H9 (cell line): Measurements from ENCODE around the gene PPP1CA. TPM values are rescaled to one million over a fixed set of nuclear protein-coding genes. Genes with fewer than 3 reads are reported as not detected.
A peak's percentile ranks its signal among the peaks of the same experiment; 100 is the strongest.

Experiments used
- DNase-seq: peaks from one replicate; pipeline ENCODE4 v3.0.0-alpha.2; 2017
- H2AFZ ChIP-seq: one replicate; pipeline ENCODE4 v1.6.1; 2013; ENCODE audit warnings: mild to moderate bottlenecking, low read length, control low read depth, moderate library complexity
- H2AK5ac ChIP-seq: 2 replicates; pipeline ENCODE4 v1.6.1; 2013; ENCODE audit warnings: low read length, control low read depth, mixed read lengths; ENCODE audit not compliant: insufficient read length
- H2BK120ac ChIP-seq: one replicate; pipeline ENCODE4 v1.6.1; 2013; ENCODE audit warnings: low read depth, mild to moderate bottlenecking, low read length, control low read depth, inconsistent platforms; ENCODE audit not compliant: poor library complexity, severe bottlenecking
- H2BK12ac ChIP-seq: 2 replicates; pipeline ENCODE4 v1.6.1; 2013; ENCODE audit warnings: low read length, control low read depth, mixed read lengths, low read depth; ENCODE audit not compliant: insufficient read length
- H2BK15ac ChIP-seq: 2 replicates; pipeline ENCODE4 v1.6.1; 2013; ENCODE audit warnings: low read depth, low read length, control low read depth
- H2BK20ac ChIP-seq: one replicate; pipeline ENCODE4 v1.6.1; 2013; ENCODE audit warnings: low read depth, mild to moderate bottlenecking, low read length, control low read depth, inconsistent platforms; ENCODE audit not compliant: poor library complexity, severe bottlenecking
- H2BK5ac ChIP-seq: 2 replicates; pipeline ENCODE4 v1.6.1; 2013; ENCODE audit warnings: low read length, control low read depth, mixed read lengths; ENCODE audit not compliant: insufficient read length
- H3K14ac ChIP-seq: 2 replicates; pipeline ENCODE4 v1.6.1; 2013; ENCODE audit warnings: low read length, control low read depth; ENCODE audit not compliant: insufficient read depth
- H3K18ac ChIP-seq: 2 replicates; pipeline ENCODE4 v1.6.1; 2013; ENCODE audit warnings: low read depth, mild to moderate bottlenecking, mixed read lengths, low read length, control low read depth; ENCODE audit not compliant: insufficient read length
- H3K23ac ChIP-seq: 2 replicates; pipeline ENCODE4 v1.6.1; 2013; ENCODE audit warnings: low read length, control low read depth, mixed read lengths, low read depth; ENCODE audit not compliant: insufficient read length
- H3K23me2 ChIP-seq: 2 replicates; pipeline ENCODE4 v1.6.1; 2013; ENCODE audit warnings: low read depth, mild to moderate bottlenecking, mixed read lengths, low read length, control low read depth; ENCODE audit not compliant: insufficient read length, poor library complexity, severe bottlenecking
- H3K27ac ChIP-seq: 2 replicates; pipeline ENCODE4 v1.5.1; 2013; ENCODE audit warnings: low read length, control low read depth, mixed read lengths, low read depth; ENCODE audit not compliant: insufficient read length
- H3K27me3 ChIP-seq: 2 replicates; pipeline ENCODE4 v1.6.1; 2013; ENCODE audit warnings: low read length, control low read depth, inconsistent platforms; ENCODE audit not compliant: insufficient read depth
- H3K4ac ChIP-seq: 2 replicates; pipeline ENCODE4 v1.6.1; 2013; ENCODE audit warnings: low read depth, mild to moderate bottlenecking, control low read depth, inconsistent platforms, low read length, moderate library complexity
- H3K4me1 ChIP-seq: 2 replicates; pipeline ENCODE4 v1.6.1; 2013; ENCODE audit warnings: low read length, control low read depth, inconsistent platforms; ENCODE audit not compliant: insufficient read depth
- H3K4me2 ChIP-seq: 2 replicates; pipeline ENCODE4 v1.6.1; 2013; ENCODE audit warnings: low read length, control low read depth, mixed read lengths; ENCODE audit not compliant: insufficient read length, insufficient read depth
- H3K56ac ChIP-seq: 2 replicates; pipeline ENCODE4 v1.6.1; 2013; ENCODE audit warnings: low read depth, mild to moderate bottlenecking, mixed read lengths, low read length, control low read depth; ENCODE audit not compliant: insufficient read length
- H3K79me1 ChIP-seq: 2 replicates; pipeline ENCODE4 v1.6.1; 2013; ENCODE audit warnings: low read depth, mild to moderate bottlenecking, moderate library complexity, low read length, control low read depth, inconsistent platforms; ENCODE audit not compliant: insufficient read depth, poor library complexity, severe bottlenecking
- H3K79me2 ChIP-seq: 2 replicates; pipeline ENCODE4 v1.6.1; 2013; ENCODE audit warnings: low read length, control low read depth, inconsistent platforms; ENCODE audit not compliant: insufficient read depth
- H3K9ac ChIP-seq: 2 replicates; pipeline ENCODE4 v1.6.1; 2013; ENCODE audit warnings: low read length, control low read depth, mixed read lengths; ENCODE audit not compliant: insufficient read length; ENCODE audit errors: extremely low read depth
- H3K9me3 ChIP-seq: one replicate; pipeline ENCODE4 v1.6.1; 2013; ENCODE audit warnings: low read depth, low read length, inconsistent platforms; ENCODE audit not compliant: control insufficient read depth
- H3T11ph ChIP-seq: one replicate; pipeline ENCODE4 v1.6.1; 2013; ENCODE audit warnings: mild to moderate bottlenecking, low read length, control low read depth, inconsistent platforms
- H4K20me1 ChIP-seq: one replicate; pipeline ENCODE4 v1.6.1; 2013; ENCODE audit not compliant: control insufficient read depth, insufficient read length, insufficient read depth
- H4K5ac ChIP-seq: 2 replicates; pipeline ENCODE4 v1.6.1; 2013; ENCODE audit warnings: low read depth, mild to moderate bottlenecking, mixed read lengths, low read length, control low read depth; ENCODE audit not compliant: insufficient read length
- H4K8ac ChIP-seq: replicated peaks from 2 replicates; pipeline ENCODE4 v1.6.1; 2013; ENCODE audit warnings: low read length, control low read depth, mixed read lengths, low read depth; ENCODE audit not compliant: insufficient read length
- H4K91ac ChIP-seq: 2 replicates; pipeline ENCODE4 v1.6.1; 2013; ENCODE audit warnings: low read depth, mild to moderate bottlenecking, moderate library complexity, mixed read lengths, low read length, control low read depth; ENCODE audit not compliant: insufficient read length
- H3K27ac Mint-ChIP-seq, 3 experiments: 2 replicates in 2 of 3; 3 replicates in 1 of 3; pipeline ENCODE4 v1.8.0; 2020 to 2021; ENCODE audit warnings: mixed read lengths in 3 of 3, mild to moderate bottlenecking in 1 of 3, moderate library complexity in 1 of 3
- H3K27me3 Mint-ChIP-seq: 2 replicates; pipeline ENCODE4 v1.8.0; 2021; ENCODE audit warnings: low read depth, mild to moderate bottlenecking, moderate library complexity, mixed read lengths
- H3K36me3 Mint-ChIP-seq, 3 experiments: 2 replicates in 2 of 3; 3 replicates in 1 of 3; pipeline ENCODE4 v1.8.0; 2020 to 2021; ENCODE audit warnings: low read depth in 3 of 3, mixed read lengths in 3 of 3; ENCODE audit not compliant: insufficient read depth in 1 of 3
- H3K4me1 Mint-ChIP-seq, 2 experiments: 2 replicates each; pipeline ENCODE4 v1.8.0; 2020; ENCODE audit warnings: mixed read lengths in 2 of 2
- H3K4me3 Mint-ChIP-seq, 2 experiments: 2 replicates in 1 of 2; 3 replicates in 1 of 2; pipeline ENCODE4 v1.8.0; 2020 to 2021; ENCODE audit warnings: mild to moderate bottlenecking in 2 of 2, mixed read lengths in 2 of 2, moderate library complexity in 1 of 2
- H3K9me3 Mint-ChIP-seq, 2 experiments: 2 replicates in 1 of 2; 3 replicates in 1 of 2; pipeline ENCODE4 v1.8.0; 2020; ENCODE audit warnings: mild to moderate bottlenecking in 2 of 2, mixed read lengths in 2 of 2, moderate library complexity in 1 of 2
- CTCF ChIP-seq: fragments of 200-600 bp; sonication (generic); conservative IDR thresholded peaks from 3 replicates; pipeline ENCODE4 v1.8.0; 2021; ENCODE audit warnings: antibody characterized with exemption, mild to moderate bottlenecking
- WGBS: extraction: QIAGEN DNeasy Blood & Tissue Kit; methylation state at CpG from one replicate; pipeline ENCODE4 v1.1.7; 2013; ENCODE audit warnings: missing lambda C conversion rate, low lambda C conversion rate, mixed read lengths; ENCODE audit not compliant: insufficient read length; ENCODE audit errors: extremely low coverage; 5-methylcytosine and 5-hydroxymethylcytosine counted together
- total RNA-seq: library from RNA; stranded (reverse); gene quantifications from 2 replicates; pipeline ENCODE4 v1.2.1, GENCODE V29; 2021

PPP1CA gene
- total RNA-seq, 1 experiment from 2014 or later = 205 TPM

GRCh38 chr11:67351275-67352005 lies 50.2 kb downstream of the PPP1CA start:
- Histone ChIP-seq H2AFZ (no peak overlapping the region), H4K91ac (no peak overlapping the region), H3K56ac (no peak overlapping the region), H2BK20ac (no peak overlapping the region), H3K27me3 (no peaks in the 10 kb centered on the region), H3K4me1 (no peaks in the 10 kb centered on the region), H3K14ac (no peak overlapping the region), H4K5ac (no peak overlapping the region), H3K23ac (no peak overlapping the region), H2BK5ac (no peak overlapping the region), H3K23me2 (peaks cover 14% of the 10 kb centered on the region), H4K8ac (no peak overlapping the region), H3K9ac (no peak overlapping the region), H3K9me3 (no peaks in the 10 kb centered on the region), H2BK120ac (no peak overlapping the region), H3K18ac (no peak overlapping the region), H3K4me2 (no peak overlapping the region), H4K20me1 (no peaks in the 10 kb centered on the region), H3K79me1 (no peaks in the 10 kb centered on the region), H3K79me2 (no peaks in the 10 kb centered on the region), H2BK12ac (no peak overlapping the region), H3K27ac (no peak overlapping the region), H3K4ac (no peak overlapping the region), H2BK15ac (no peak overlapping the region), H3T11ph (no peak overlapping the region), H2AK5ac (no peak overlapping the region)
- no CpG with 5 or more reads among the region's 11 CpGs for WGBS
- H3K27me3 Mint-ChIP-seq = no peaks in the 10 kb centered on the region; the same call in 1 of the 2 replicates
- peak; percentile 95 for TF ChIP-seq CTCF
- peaks cover 27 to 42% of the 10 kb centered on the region in 2 experiments for H3K4me1 Mint-ChIP-seq
- H3K9me3 Mint-ChIP-seq = no peaks in the 10 kb centered on the region; a peak in 1 of 5 replicates
- H3K36me3 Mint-ChIP-seq = no peaks in the 10 kb centered on the region
- peak; percentile 78 for DNase-seq
- no peak overlapping the region; a peak in 1 of 7 replicates for H3K27ac Mint-ChIP-seq
- H3K4me3 Mint-ChIP-seq = peak overlapping the region; percentile 44 to 61; a peak in 4 of 5 replicates
